ENCODE data around the gene FAM229A. TPM values are rescaled to one million over a fixed set of nuclear protein-coding genes. Genes with fewer than 3 reads are reported as not detected.

Gene FAM229A
- polyA plus RNA-seq, 3 donors = 5.5 to 12.7 (median 5.9) TPM

Other genes starting within 250 kb of the FAM229A start
- gene TXLNA, start 182.8 kb downstream of the FAM229A start, polyA plus RNA-seq (ENCODE audit: insufficient read length in 3 of 3) = 10 to 100 TPM; 44.4 to 50.6 (median 45.5) TPM
- 10 to 100 TPM; 17.8 to 30.2 (median 27.4) TPM for gene CCDC28B, start 161.9 kb downstream of the FAM229A start, polyA plus RNA-seq (ENCODE audit: insufficient read length in 3 of 3)
- gene IQCC, start 156.8 kb downstream of the FAM229A start, polyA plus RNA-seq (ENCODE audit: insufficient read length in 3 of 3) = 10 to 100 TPM in 1 of 3 donors, 1 to 10 TPM in 2; 7.7 to 11.0 (median 8.1) TPM
- gene DCDC2B, start 153.4 kb downstream of the FAM229A start, polyA plus RNA-seq (ENCODE audit: insufficient read length in 3 of 3) = 1 to 10 TPM in 1 of 3 donors, under 1 TPM in 2; 0.75 to 2.6 (median 0.98) TPM
- 10 to 100 TPM; 23.0 to 33.6 (median 27.4) TPM for gene TMEM234, start 140.1 kb downstream of the FAM229A start, polyA plus RNA-seq (ENCODE audit: insufficient read length in 3 of 3)
- gene EIF3I, start 140.1 kb downstream of the FAM229A start, polyA plus RNA-seq (ENCODE audit: insufficient read length in 3 of 3) = 100 to 1,000 TPM; 168 to 187 (median 181) TPM
- gene FAM167B, start 115.3 kb downstream of the FAM229A start, polyA plus RNA-seq (ENCODE audit: insufficient read length in 3 of 3) = 10 to 100 TPM in 2 of 3 donors, 1 to 10 TPM in 1; 6.5 to 13.3 (median 10.4) TPM
- gene LCK, start 111.2 kb downstream of the FAM229A start, polyA plus RNA-seq (ENCODE audit: insufficient read length in 3 of 3) = 1 to 10 TPM; 3.4 to 4.8 (median 3.8) TPM
- gene HDAC1, start 70.4 kb downstream of the FAM229A start, polyA plus RNA-seq (ENCODE audit: insufficient read length in 3 of 3) = 100 to 1,000 TPM; 174 to 189 (median 181) TPM
- 100 to 1,000 TPM; 402 to 500 (median 427) TPM for gene MARCKSL1, start 26.3 kb downstream of the FAM229A start, polyA plus RNA-seq (ENCODE audit: insufficient read length in 3 of 3)
- 1 to 10 TPM; 3.6 to 8.8 (median 4.2) TPM for gene TSSK3, start 54 bp upstream of the FAM229A start, polyA plus RNA-seq (ENCODE audit: insufficient read length in 3 of 3)
- 10 to 100 TPM; 57.6 to 65.3 (median 59.4) TPM for gene BSDC1, start 32.0 kb upstream of the FAM229A start, polyA plus RNA-seq (ENCODE audit: insufficient read length in 3 of 3)
- 1 to 10 TPM; 1.2 to 1.5 (median 1.3) TPM for gene ZBTB8B, start 102.6 kb upstream of the FAM229A start, polyA plus RNA-seq (ENCODE audit: insufficient read length in 3 of 3)
- 10 to 100 TPM; 16.5 to 17.1 (median 16.9) TPM for gene ZBTB8A, start 176.9 kb upstream of the FAM229A start, polyA plus RNA-seq (ENCODE audit: insufficient read length in 3 of 3)

Measured in renal cortex interstitium (tissue), 3 donors.